ENCODE results near the gene TESK2.
A peak's percentile ranks its signal among the peaks of the same experiment; 100 is the strongest.

TESK2 gene

GRCh38 chr1:45303520-45304310 lies 187.2 kb downstream of the TESK2 start:
- DNase-seq (ENCODE audit: low read depth), result peak; percentile 98

- no peak for DNase-seq (ENCODE audit: low read depth)
These were observed 188.3 kb downstream of the TESK2 start for GRCh38 chr1:45302505-45303150.

DNA sequence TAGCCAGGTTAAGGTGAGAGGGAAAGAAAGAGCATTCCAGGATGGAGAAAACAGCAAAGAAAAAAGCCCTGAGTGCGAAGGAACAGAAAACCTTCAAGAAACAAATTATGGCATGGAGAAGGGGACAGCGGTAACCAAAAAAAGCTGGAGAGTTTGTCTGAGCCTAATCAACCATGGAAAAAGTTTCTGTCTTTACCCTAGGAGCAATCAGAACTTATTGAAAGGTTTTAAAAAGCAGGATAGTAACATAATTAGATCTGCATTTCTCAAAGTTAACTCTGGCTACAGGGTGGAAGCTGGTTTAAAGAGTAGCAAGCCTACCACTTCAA lies 190.3 kb downstream of the TESK2 start:
- DNase-seq (ENCODE audit: low read depth), result no peak

DNA sequence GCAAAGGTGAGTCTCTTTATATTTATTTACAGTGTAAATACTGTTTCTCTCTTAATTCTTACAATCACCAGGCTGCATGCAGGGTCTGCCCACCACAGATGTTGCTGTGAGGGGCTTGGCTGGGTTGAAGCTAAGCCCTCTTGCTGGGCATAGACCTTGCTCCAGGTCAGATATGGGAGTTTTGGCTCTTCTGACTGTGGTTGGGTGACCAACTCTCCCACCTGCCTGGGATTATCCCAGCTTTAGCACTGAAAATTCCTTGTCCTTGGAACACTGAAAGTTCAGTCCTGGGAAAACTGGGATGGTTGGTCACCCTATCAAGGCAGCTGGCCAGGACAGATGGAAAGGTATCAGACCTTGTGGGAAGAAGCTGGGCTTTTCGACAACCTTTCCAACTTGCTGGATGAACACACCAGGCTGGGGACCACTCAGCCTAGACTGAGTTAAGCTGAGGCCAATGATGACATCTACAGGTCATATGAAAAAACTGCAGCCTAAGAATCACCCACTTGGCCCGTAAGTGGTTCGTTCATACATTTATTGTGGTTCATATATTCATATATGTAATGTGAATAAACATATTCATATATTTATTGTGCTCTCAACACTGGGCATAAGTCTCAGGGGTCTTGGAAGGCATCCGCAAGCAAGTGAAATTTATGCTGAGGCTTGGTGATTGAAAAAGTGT lies 190.8 kb downstream of the TESK2 start:
- DNase-seq (ENCODE audit: low read depth), result peak; percentile 11

DNA sequence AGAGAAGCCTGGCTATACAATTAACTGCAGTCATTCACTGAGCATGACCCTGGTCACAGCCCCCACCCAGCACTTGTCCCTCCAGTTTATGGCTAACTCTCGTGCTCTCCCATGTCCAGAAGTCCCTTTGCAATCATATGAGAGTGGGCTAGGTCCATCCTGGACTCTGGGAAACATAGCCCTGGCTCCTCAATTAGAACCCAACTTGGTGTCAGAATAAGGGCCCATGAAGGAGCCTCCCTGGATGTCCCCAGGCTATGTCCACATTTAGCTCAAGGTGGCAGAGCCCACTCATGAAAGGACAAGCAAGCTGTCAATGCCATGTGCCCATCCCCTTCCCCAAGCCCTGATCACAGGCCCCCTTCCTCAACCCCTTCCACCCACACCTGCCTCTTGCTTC lies 191.7 kb downstream of the TESK2 start:
- no peak for DNase-seq (ENCODE audit: low read depth)

- no peak for DNase-seq (ENCODE audit: low read depth)
These were observed 193.2 kb downstream of the TESK2 start for GRCh38 chr1:45297666-45298356.
